ENCODE results near the gene PTCRA. TPM values are rescaled to one million over a fixed set of nuclear protein-coding genes. Genes with fewer than 3 reads are reported as not detected.

Gene PTCRA
- total and polyA plus RNA-seq, 8 donors: not detected

DNA sequence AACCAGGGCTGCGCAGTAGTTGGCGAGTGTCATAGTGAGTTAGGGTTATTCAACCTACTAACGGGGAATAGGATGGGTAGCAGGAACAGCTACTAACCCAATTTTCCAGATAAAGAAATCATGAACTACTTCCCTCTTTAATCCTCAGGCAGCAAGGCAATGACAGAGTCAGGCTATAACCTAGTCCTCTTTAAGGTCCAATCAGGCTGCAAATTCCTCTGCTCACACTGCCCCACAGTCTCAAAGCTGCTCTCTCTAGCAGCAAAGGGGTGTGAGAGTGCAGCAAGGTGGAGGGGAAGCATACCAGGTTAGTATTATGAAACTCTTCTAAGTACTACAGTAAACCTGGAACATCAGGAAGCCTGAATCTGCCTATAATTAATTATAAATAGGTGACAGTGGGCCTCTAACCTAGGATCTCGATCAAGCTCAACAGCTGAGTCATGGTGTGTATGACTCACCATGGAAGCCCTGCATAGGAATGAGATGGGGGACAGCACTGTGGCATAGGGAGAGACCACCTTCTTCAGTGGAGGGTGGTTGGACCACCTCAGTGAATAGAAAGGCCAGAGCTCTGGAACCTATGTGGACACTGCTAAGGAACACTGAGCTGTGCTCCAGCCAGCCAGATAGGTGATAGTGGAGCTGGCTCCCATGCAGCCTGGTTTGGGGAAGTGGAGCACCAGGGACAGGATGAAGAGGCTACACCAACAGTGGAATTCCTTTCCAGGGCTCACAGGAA is 55.2 kb downstream of the PTCRA start:
- peaks cover 0 to 17% (median 8%) of the 10 kb centered on the region in 4 donors for H3K4me1 ChIP-seq
- no peak for DNase-seq
- intact Hi-C loops (cut with DNase I; ENCODE audit: low total_unique reads): no loop called here
- H3K4me3 ChIP-seq: no peak overlapping the region
- H3K27me3 ChIP-seq: no peaks in the 10 kb centered on the region
- H3K27ac ChIP-seq: no peak overlapping the region
- 62 to 83% (median 79%) methylated on average over 4 of the region's 4 CpGs for WGBS, 5 donors
- no peaks in the 10 kb centered on the region for H3K9me3 ChIP-seq
- peaks cover 25 to 47% (median 43%) of the 10 kb centered on the region in 4 donors for H3K36me3 ChIP-seq
- no peak for TF ChIP-seq POLR2A (IDR thresholded peaks at IDR 0.05)
- TF ChIP-seq POLR2AphosphoS5 (IDR thresholded peaks at IDR 0.05): no peak
- no peak for TF ChIP-seq CTCF (IDR thresholded peaks at IDR 0.05)
- TF ChIP-seq EP300 (IDR thresholded peaks at IDR 0.05): no peak

DNA sequence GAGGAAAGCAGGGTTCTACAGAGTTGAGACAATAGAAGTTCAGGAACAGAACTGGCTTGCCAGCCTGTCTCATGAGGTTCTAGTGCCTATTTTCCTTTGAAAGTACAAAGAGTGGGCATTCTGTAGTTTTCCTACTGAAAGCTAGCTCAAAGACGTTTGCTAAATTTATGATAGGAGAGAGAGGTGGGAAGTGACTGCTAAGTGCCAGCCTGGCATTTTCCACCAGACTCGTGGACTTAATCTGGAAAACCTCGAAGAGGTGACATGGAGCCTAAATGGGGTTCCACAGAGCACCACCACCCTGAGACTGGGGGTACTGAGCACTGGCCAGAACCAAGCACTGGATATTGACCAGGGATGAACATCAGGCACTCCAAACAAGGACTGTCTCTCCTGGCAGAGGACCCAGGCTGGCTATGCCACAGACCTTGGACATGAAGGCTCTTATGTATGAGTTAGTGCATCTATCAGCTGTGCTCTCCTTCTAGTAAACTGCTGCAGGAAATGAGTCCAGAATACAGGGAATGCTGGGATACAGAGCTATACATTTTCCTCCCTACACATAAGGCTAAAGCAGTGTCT is 56.0 kb downstream of the PTCRA start:
- WGBS, 5 donors: 79 to 95% (median 86%) methylated on average over 3 of the region's 3 CpGs
- intact Hi-C loops (cut with DNase I; ENCODE audit: low total_unique reads): no loop called here

GRCh38 chr6:42973926-42974325 is 58.1 kb downstream of the PTCRA start:
- no peak for TF ChIP-seq CTCF (IDR thresholded peaks at IDR 0.05)
- no peak for TF ChIP-seq POLR2AphosphoS5 (IDR thresholded peaks at IDR 0.05)
- no peak for TF ChIP-seq EP300 (IDR thresholded peaks at IDR 0.05)
- TF ChIP-seq POLR2A (IDR thresholded peaks at IDR 0.05): no peak

More for the DNA sequence above, 56.0 kb downstream of the PTCRA start:
- Histone ChIP-seq H3K4me1 (peaks cover 0 to 25% (median 15%) of the 10 kb centered on the region in 4 donors), H3K4me3 (no peak overlapping the region), H3K27ac (no peak overlapping the region), H3K9me3 (no peaks in the 10 kb centered on the region), H3K36me3 (peaks cover 18 to 40% (median 36%) of the 10 kb centered on the region in 4 donors), H3K27me3 (no peaks in the 10 kb centered on the region)
- no peak for TF ChIP-seq POLR2AphosphoS5 (IDR thresholded peaks at IDR 0.05)
- no peak for DNase-seq

GRCh38 chr6:42974919-42975505 is 59.2 kb downstream of the PTCRA start:
- 69 to 78% (median 75%) methylated on average over 5 of the region's 5 CpGs for WGBS, 5 donors
- Histone ChIP-seq H3K27ac (no peak overlapping the region), H3K4me1 (peaks cover 21 to 49% (median 37%) of the 10 kb centered on the region in 4 donors), H3K9me3 (no peaks in the 10 kb centered on the region), H3K4me3 (no peak overlapping the region), H3K27me3 (no peaks in the 10 kb centered on the region), H3K36me3 (peaks cover 0 to 11% (median 9%) of the 10 kb centered on the region in 4 donors)
- TF ChIP-seq POLR2AphosphoS5 (IDR thresholded peaks at IDR 0.05): no peak
- no peak for TF ChIP-seq POLR2A (IDR thresholded peaks at IDR 0.05)
- TF ChIP-seq EP300 (IDR thresholded peaks at IDR 0.05): no peak
- no peak for TF ChIP-seq CTCF (IDR thresholded peaks at IDR 0.05)
- DNase-seq: no peak
- intact Hi-C loops (cut with DNase I; ENCODE audit: low total_unique reads): no loop called here

More at GRCh38 chr6:42973926-42974325, 58.1 kb downstream of the PTCRA start:
- no peak for DNase-seq
- WGBS, 5 donors: 87 to 97% (median 91%) methylated on average over 3 of the region's 3 CpGs
- Histone ChIP-seq H3K4me3 (no peak overlapping the region), H3K36me3 (peaks cover 4 to 20% (median 17%) of the 10 kb centered on the region in 4 donors), H3K27ac (no peak overlapping the region), H3K27me3 (no peaks in the 10 kb centered on the region), H3K4me1 (peaks cover 16 to 41% (median 29%) of the 10 kb centered on the region in 4 donors), H3K9me3 (no peaks in the 10 kb centered on the region)
- intact Hi-C loops (cut with DNase I; ENCODE audit: low total_unique reads): no loop called here

Other genes starting within 250 kb of the PTCRA start
- 1 to 10 TPM in 2 of 5 donors, under 1 TPM in 1, not detected in 2; 0.43 to 4.0 (median 1.2) TPM for gene PRPH2, start 193.5 kb upstream of the PTCRA start, total RNA-seq
- gene PRPH2, start 193.5 kb upstream of the PTCRA start, polyA plus RNA-seq: under 1 TPM; 0.38 to 0.92 (median 0.75) TPM
- gene TBCC, start 169.9 kb upstream of the PTCRA start, total RNA-seq: 10 to 100 TPM; 14.2 to 33.0 (median 15.2) TPM
- gene TBCC, start 169.9 kb upstream of the PTCRA start, polyA plus RNA-seq: 10 to 100 TPM; 16.9 to 24.6 (median 19.6) TPM
- 10 to 100 TPM in 3 of 5 donors, 1 to 10 TPM in 2; 2.9 to 23.2 (median 11.1) TPM for gene BICRAL, start 134.0 kb upstream of the PTCRA start, total RNA-seq
- 1 to 10 TPM; 2.8 to 4.7 (median 3.1) TPM for gene BICRAL, start 134.0 kb upstream of the PTCRA start, polyA plus RNA-seq
- 100 to 1,000 TPM in 1 of 5 donors, 10 to 100 TPM in 3, 1 to 10 TPM in 1; 7.2 to 105 (median 21.4) TPM for gene RPL7L1, start 36.4 kb upstream of the PTCRA start, total RNA-seq
- 10 to 100 TPM; 28.2 to 47.8 (median 47.6) TPM for gene RPL7L1, start 36.4 kb upstream of the PTCRA start, polyA plus RNA-seq
- gene CNPY3, start 13.4 kb downstream of the PTCRA start, total RNA-seq: 10 to 100 TPM in 4 of 5 donors, 1 to 10 TPM in 1; 2.2 to 45.5 (median 30.3) TPM
- 10 to 100 TPM; 21.7 to 33.7 (median 25.8) TPM for gene CNPY3, start 13.4 kb downstream of the PTCRA start, polyA plus RNA-seq
- gene GNMT, start 44.7 kb downstream of the PTCRA start, total RNA-seq: 10 to 100 TPM in 1 of 5 donors, 1 to 10 TPM in 1, under 1 TPM in 1, not detected in 2; 0.45 to 21.3 (median 1.8) TPM
- 100 to 1,000 TPM in 1 of 3 donors, 10 to 100 TPM in 2; 14.4 to 121 (median 73.2) TPM for gene GNMT, start 44.7 kb downstream of the PTCRA start, polyA plus RNA-seq
- gene PEX6, start 63.1 kb downstream of the PTCRA start, total RNA-seq: 100 to 1,000 TPM in 1 of 5 donors, 10 to 100 TPM in 2, 1 to 10 TPM in 2; 5.5 to 118 (median 23.9) TPM
- gene PEX6, start 63.1 kb downstream of the PTCRA start, polyA plus RNA-seq: 10 to 100 TPM; 13.0 to 16.4 (median 15.1) TPM
- 100 to 1,000 TPM in 1 of 5 donors, 10 to 100 TPM in 4; 19.6 to 517 (median 40.6) TPM for gene PPP2R5D, start 68.5 kb downstream of the PTCRA start, total RNA-seq
- gene PPP2R5D, start 68.5 kb downstream of the PTCRA start, polyA plus RNA-seq: 10 to 100 TPM; 21.0 to 23.7 (median 21.5) TPM
- gene MEA1, start 97.9 kb downstream of the PTCRA start, total RNA-seq: 10 to 100 TPM in 4 of 5 donors, 1 to 10 TPM in 1; 3.6 to 61.3 (median 27.7) TPM
- gene MEA1, start 97.9 kb downstream of the PTCRA start, polyA plus RNA-seq: 100 to 1,000 TPM in 2 of 3 donors, 10 to 100 TPM in 1; 95.2 to 118 (median 102) TPM
- gene KLHDC3, start 98.2 kb downstream of the PTCRA start, total RNA-seq: 10 to 100 TPM; 40.0 to 88.5 (median 66.5) TPM
- gene KLHDC3, start 98.2 kb downstream of the PTCRA start, polyA plus RNA-seq: 10 to 100 TPM; 57.7 to 85.0 (median 84.2) TPM
- 10 to 100 TPM in 4 of 5 donors, 1 to 10 TPM in 1; 3.5 to 61.1 (median 37.1) TPM for gene RRP36, start 105.6 kb downstream of the PTCRA start, total RNA-seq
- gene RRP36, start 105.6 kb downstream of the PTCRA start, polyA plus RNA-seq: 10 to 100 TPM; 27.8 to 47.7 (median 39.6) TPM
- 10 to 100 TPM in 4 of 5 donors, 1 to 10 TPM in 1; 9.9 to 26.1 (median 14.1) TPM for gene CUL7, start 137.8 kb downstream of the PTCRA start, total RNA-seq
- 1 to 10 TPM; 4.4 to 5.9 (median 4.7) TPM for gene CUL7, start 137.8 kb downstream of the PTCRA start, polyA plus RNA-seq
- gene MRPL2, start 143.4 kb downstream of the PTCRA start, total RNA-seq: 10 to 100 TPM in 2 of 5 donors, 1 to 10 TPM in 3; 3.5 to 28.1 (median 8.8) TPM
- gene MRPL2, start 143.4 kb downstream of the PTCRA start, polyA plus RNA-seq: 10 to 100 TPM; 40.0 to 74.8 (median 49.8) TPM
- 100 to 1,000 TPM in 2 of 5 donors, 10 to 100 TPM in 3; 24.4 to 410 (median 61.1) TPM for gene KLC4, start 143.6 kb downstream of the PTCRA start, total RNA-seq
- gene KLC4, start 143.6 kb downstream of the PTCRA start, polyA plus RNA-seq: 10 to 100 TPM; 23.5 to 38.5 (median 31.1) TPM
- 10 to 100 TPM in 4 of 5 donors, 1 to 10 TPM in 1; 8.2 to 64.9 (median 28.8) TPM for gene PTK7, start 160.3 kb downstream of the PTCRA start, total RNA-seq
- 10 to 100 TPM in 2 of 3 donors, 1 to 10 TPM in 1; 4.0 to 31.1 (median 12.1) TPM for gene PTK7, start 160.3 kb downstream of the PTCRA start, polyA plus RNA-seq

Measured in stomach (tissue), 9 donors.